Skin of body (tissue), 3 donors: ENCODE data around the gene BCR. TPM values are rescaled to one million over a fixed set of nuclear protein-coding genes. Genes with fewer than 3 reads are reported as not detected.
"Not testable (repeated sequence)": the region's sequence is repeated elsewhere in the genome, so short reads cannot be mapped to it uniquely, and the experiment has no call there.

Source experiments
- DNase-seq: peaks from one replicate; lab custom pipeline; 2025; lab: John Stamatoyannopoulos, UW
- small RNA-seq: library from RNA; depleted of rRNA; stranded (forward); fragments of <200 nt; gene quantifications from one replicate; pipeline ENCODE3, GENCODE V24; 2014; ENCODE audit warnings: low replicate concordance
- total RNA-seq: library from RNA; depleted of rRNA; stranded (reverse); fragments of >200 nt; gene quantifications from one replicate; pipeline ENCODE4 v1.2.3, GENCODE V29; 2014

The BCR gene
- total RNA-seq, 1 donor from 2014 or later, result 25.1 TPM

GRCh38 chr22:23365524-23365923 is 185.2 kb downstream of the BCR start:
- DNase-seq, result no peak

DNA sequence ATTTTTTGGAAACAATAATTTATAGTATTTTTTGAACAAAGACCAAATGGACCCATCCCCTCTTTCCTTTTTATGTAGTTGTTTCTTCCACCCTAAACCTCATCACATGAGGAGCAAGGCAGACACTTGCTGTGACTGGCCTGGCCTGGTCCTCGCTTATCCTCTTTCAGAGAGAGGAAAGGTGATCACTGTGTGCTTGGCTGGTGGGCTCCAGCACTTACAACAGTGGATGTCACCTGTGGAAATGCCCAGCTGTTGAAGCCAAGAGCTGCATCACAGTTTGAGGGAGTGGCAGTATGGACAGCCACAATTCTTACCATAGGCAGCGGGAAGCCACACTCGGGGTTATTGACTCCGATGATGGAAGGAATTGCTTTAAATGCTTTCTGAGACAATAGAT is 185.7 kb downstream of the BCR start:
- no peak for DNase-seq

GRCh38 chr22:23367196-23367595 is 186.9 kb downstream of the BCR start:
- DNase-seq, result not testable (repeated sequence)

Small RNAs within 50 kb of the gene (small RNA-seq; reads per million reads assigned to genes)
- gene BCRP8 (not detected), gene RF00017 (not detected), gene RF00066 (not detected), gene RN7SL263P (not detected)

Other genes with a start within 250 kb of the BCR start
- 1.8 TPM for gene GNAZ, start 110.0 kb upstream of the BCR start, total RNA-seq
- 0.49 TPM for gene RSPH14, start 38.5 kb upstream of the BCR start, total RNA-seq
- 2.3 TPM for gene RAB36, start 35.0 kb upstream of the BCR start, total RNA-seq